ENCODE measurements around the gene PXMP4. TPM values are rescaled to one million over a fixed set of nuclear protein-coding genes. Genes with fewer than 3 reads are reported as not detected.

Gene PXMP4
- total RNA-seq, 1 experiment from 2014 or later = 19.1 TPM

- no peak for DNase-seq
- Histone ChIP-seq H3K9me3 (ENCODE audit: insufficient read depth, low read depth) (no peaks in the 10 kb centered on the region), H3K27me3 (ENCODE audit: insufficient read depth, low read depth) (no peaks in the 10 kb centered on the region), H3K79me2 (ENCODE audit: low read depth) (peaks cover 38% of the 10 kb centered on the region), H4K20me1 (ENCODE audit: insufficient read depth) (no peaks in the 10 kb centered on the region), H3K4me1 (replicated peaks; ENCODE audit: insufficient read depth) (peaks cover 37% of the 10 kb centered on the region; the same call in 1 of the 2 replicates), H3K4me3 (no peak overlapping the region), H3K4me2 (0 out of 2 replicates have a peak overlapping the region, but pooled peaks have one; percentile 82), H3K27ac (no peak overlapping the region), H3K36me3 (ENCODE audit: low read depth) (0 out of 2 replicates have a peak, but pooled peaks cover 6% of the 10 kb centered on the region), H3F3A (ENCODE audit: insufficient read depth, low read depth) (peaks cover 49% of the 10 kb centered on the region), H2AFZ (no peak overlapping the region), H3K9me2 (ENCODE audit: insufficient read depth) (no peaks in the 10 kb centered on the region)
- intact Hi-C loops (cut with micrococcal nuclease; ENCODE audit: unreplicated experiment) = loop anchor here (5.0 to 10.0 kb wide), 3 partner anchors 212 to 398 kb away; partner anchors contain the start of gene RALY
- POLR2A ChIA-PET (ENCODE audit: unreplicated experiment) = interaction anchor here (0.6 kb wide), 1 partner anchor 241 kb away, joined by 3 read pairs; no protein-coding TSS in a partner anchor
- no peak for TF ChIP-seq CTCF (conservative IDR thresholded peaks at IDR 0.05)
- TF ChIP-seq EZH2 (IDR thresholded peaks at IDR 0.05; ENCODE audit: low read depth) = no peak
- CTCF ChIA-PET = interaction anchor here (0.5 to 0.6 kb wide), 2 partner anchors 144 to 461 kb away, joined by 3 to 16 read pairs; no protein-coding TSS in a partner anchor
- BruUV-seq (replicated peaks) = no TSS peak
These were observed 50.9 kb downstream of the PXMP4 start for GRCh38 chr20:33669224-33669623.

- Histone ChIP-seq H3K27ac (no peak overlapping the region), H4K20me1 (ENCODE audit: insufficient read depth) (no peaks in the 10 kb centered on the region), H3K27me3 (ENCODE audit: insufficient read depth, low read depth) (no peaks in the 10 kb centered on the region), H3K36me3 (ENCODE audit: low read depth) (0 out of 2 replicates have a peak, but pooled peaks cover 6% of the 10 kb centered on the region), H3K9me2 (ENCODE audit: insufficient read depth) (no peaks in the 10 kb centered on the region), H3K4me3 (peak overlapping the region; percentile 62; the same call in 1 of the 2 replicates), H3F3A (ENCODE audit: insufficient read depth, low read depth) (peaks cover 50% of the 10 kb centered on the region), H3K79me2 (ENCODE audit: low read depth) (peaks cover 34% of the 10 kb centered on the region), H3K4me2 (peak overlapping the region; percentile 82), H3K4me1 (replicated peaks; ENCODE audit: insufficient read depth) (peaks cover 40% of the 10 kb centered on the region; the same call in 1 of the 2 replicates), H3K9me3 (ENCODE audit: insufficient read depth, low read depth) (no peaks in the 10 kb centered on the region), H2AFZ (no peak overlapping the region)
- TSS peak; percentile 21 for BruUV-seq (replicated peaks)
- no peak for TF ChIP-seq EZH2 (IDR thresholded peaks at IDR 0.05; ENCODE audit: low read depth)
- intact Hi-C loops (cut with micrococcal nuclease; ENCODE audit: unreplicated experiment) = loop anchor here (1.0 to 10.0 kb wide), 4 partner anchors 211 to 399 kb away; partner anchors contain the start of gene RALY
- no peak for DNase-seq
- ChIA-PET POLR2A (ENCODE audit: unreplicated experiment) (interaction anchor here (0.5 to 0.6 kb wide), 6 partner anchors 52 to 455 kb away, joined by 3 to 7 read pairs (median 4); no protein-coding TSS in a partner anchor), CTCF (interaction anchor here (0.5 to 1.0 kb wide), 6 partner anchors 36 to 461 kb away, joined by 3 to 16 read pairs (median 4); partner anchors contain the start of gene CBFA2T2)
These were observed 51.5 kb downstream of the PXMP4 start for GRCh38 chr20:33668466-33669155.

GRCh38 chr20:33667676-33668465, 52.2 kb downstream of the PXMP4 start:
- no peak for TF ChIP-seq EZH2 (IDR thresholded peaks at IDR 0.05; ENCODE audit: low read depth)
- TF ChIP-seq CTCF (conservative IDR thresholded peaks at IDR 0.05) = peak; percentile 91
- intact Hi-C loops (cut with micrococcal nuclease; ENCODE audit: unreplicated experiment) = loop anchor here (1.0 to 10.0 kb wide), 5 partner anchors 211 to 571 kb away; partner anchors contain the start of gene RALY
- BruUV-seq (replicated peaks) = no TSS peak
- H3K4me3 ChIP-seq = peak overlapping the region; percentile 62; the same call in 1 of the 2 replicates
- H2AFZ ChIP-seq = peak overlapping the region; percentile 78
- POLR2A ChIA-PET (ENCODE audit: unreplicated experiment) = interaction anchor here (0.5 to 0.6 kb wide), 5 partner anchors 53 to 455 kb away, joined by 4 to 7 read pairs (median 5); no protein-coding TSS in a partner anchor
- CTCF ChIA-PET = interaction anchor here (0.6 to 1.0 kb wide), 4 partner anchors 37 to 405 kb away, joined by 3 to 9 read pairs (median 5); partner anchors contain the start of gene CBFA2T2
- no peaks in the 10 kb centered on the region for H3K9me2 ChIP-seq (ENCODE audit: insufficient read depth)
- H4K20me1 ChIP-seq (ENCODE audit: insufficient read depth) = no peaks in the 10 kb centered on the region
- no peaks in the 10 kb centered on the region for H3K9me3 ChIP-seq (ENCODE audit: insufficient read depth, low read depth)
- H3K36me3 ChIP-seq (ENCODE audit: low read depth) = 0 out of 2 replicates have a peak, but pooled peaks cover 6% of the 10 kb centered on the region
- H3K4me2 ChIP-seq = peak overlapping the region; percentile 82
- H3K27ac ChIP-seq = peak overlapping the region; percentile 14; the same call in 1 of the 2 replicates
- peak; percentile 66 to 88 for DNase-seq
- peaks cover 50% of the 10 kb centered on the region for H3F3A ChIP-seq (ENCODE audit: insufficient read depth, low read depth)
- peaks cover 40% of the 10 kb centered on the region; the same call in 1 of the 2 replicates for H3K4me1 ChIP-seq (replicated peaks; ENCODE audit: insufficient read depth)
- H3K27me3 ChIP-seq (ENCODE audit: insufficient read depth, low read depth) = no peaks in the 10 kb centered on the region
- peaks cover 26% of the 10 kb centered on the region for H3K79me2 ChIP-seq (ENCODE audit: low read depth)

Measured in PC-9 (cell line).